Measurements from ENCODE around the gene C14orf93.
"Not testable (repeated sequence)": the region's sequence is repeated elsewhere in the genome, so short reads cannot be mapped to it uniquely, and the experiment has no call there.

Gene C14orf93

DNA sequence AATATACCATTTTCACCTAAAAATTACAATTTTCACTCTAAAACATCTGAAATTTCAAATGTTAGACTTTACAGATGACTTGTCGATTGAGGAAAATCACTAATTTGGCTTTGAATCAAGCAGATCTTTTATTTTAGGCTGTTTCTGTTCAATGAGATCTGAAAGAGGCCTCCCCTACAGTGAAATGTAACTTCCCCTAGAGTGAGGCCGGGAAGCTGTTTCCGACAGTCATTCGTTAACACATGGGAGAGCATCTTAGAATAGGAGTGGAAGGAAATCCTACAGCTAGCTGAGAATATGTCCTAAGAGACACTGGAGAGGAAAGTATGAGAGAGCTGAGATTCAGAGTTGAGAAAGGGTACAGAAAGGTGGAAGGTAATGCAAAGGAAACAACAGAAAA lies 5.7 kb upstream of the C14orf93 start:
- Histone ChIP-seq H4K8ac (ENCODE audit: low read length) (no peak overlapping the region), H2BK120ac (ENCODE audit: low read depth, low read length) (no peak overlapping the region), H3K9ac (ENCODE audit: low read length) (no peak overlapping the region), H4K91ac (ENCODE audit: low read length) (no peak overlapping the region), H3K27me3 (ENCODE audit: control insufficient read depth in 1 of 2, insufficient read depth in 1 of 2, low read length in 2 of 2) (no peaks in the 10 kb centered on the region), H3K14ac (ENCODE audit: low read length in 2 of 2) (no peak overlapping the region), H2AFZ (ENCODE audit: low read depth, low read length) (no peak overlapping the region), H2AK5ac (ENCODE audit: low read length, severe bottlenecking) (no peak overlapping the region), H3K27ac (ENCODE audit: low read length, poor library complexity, severe bottlenecking) (no peak overlapping the region), H2BK12ac (ENCODE audit: low read length in 2 of 2) (no peak overlapping the region), H2BK5ac (ENCODE audit: low read depth, low read length, poor library complexity, severe bottlenecking) (no peak overlapping the region), H3K4me2 (ENCODE audit: low read length, poor library complexity, severe bottlenecking) (no peak overlapping the region), H3K23ac (ENCODE audit: low read length in 2 of 2) (no peak overlapping the region), H3K79me1 (replicated peaks; ENCODE audit: low read length, poor library complexity, severe bottlenecking) (no peaks in the 10 kb centered on the region), H2BK15ac (ENCODE audit: low read depth, poor library complexity, severe bottlenecking) (no peak overlapping the region), H3K9me3 (ENCODE audit: control insufficient read depth, low read length) (no peaks in the 10 kb centered on the region), H3K4me1 (ENCODE audit: control insufficient read depth, insufficient read depth, low read depth, low read length) (peaks cover 1% of the 10 kb centered on the region), H3K4ac (ENCODE audit: low read depth in 1 of 2, low read length in 2 of 2) (no peak overlapping the region), H3K36me3 (ENCODE audit: control insufficient read depth in 1 of 2, insufficient read depth in 2 of 2, low read depth in 1 of 2, low read length in 2 of 2) (no peaks in the 10 kb centered on the region), H3K4me3 (ENCODE audit: insufficient read depth in 1 of 2, low read depth in 1 of 2, low read length in 2 of 2) (no peak overlapping the region), H3K18ac (ENCODE audit: low read depth in 1 of 2, low read length in 2 of 2) (no peak overlapping the region)
- WGBS: 70% methylated on average over 4 of the region's 4 CpGs
- no peak for DNase-seq

GRCh38 chr14:23013749-23014054 lies 3.8 kb upstream of the C14orf93 start:
- not testable (repeated sequence) for H3K4me1 ChIP-seq (ENCODE audit: control insufficient read depth, insufficient read depth, low read depth, low read length); H2BK120ac ChIP-seq (ENCODE audit: low read depth, low read length); H2AK5ac ChIP-seq (ENCODE audit: low read length, severe bottlenecking); H3K4me2 ChIP-seq (ENCODE audit: low read length, poor library complexity, severe bottlenecking); H3K9me3 ChIP-seq (ENCODE audit: control insufficient read depth, low read length); H3K4me3 ChIP-seq (ENCODE audit: insufficient read depth in 1 of 2, low read depth in 1 of 2, low read length in 2 of 2); H3K23ac ChIP-seq (ENCODE audit: low read length in 2 of 2); H3K27ac ChIP-seq (ENCODE audit: low read length, poor library complexity, severe bottlenecking); H2BK12ac ChIP-seq (ENCODE audit: low read length in 2 of 2); H3K9ac ChIP-seq (ENCODE audit: low read length); H4K91ac ChIP-seq (ENCODE audit: low read length); H2BK5ac ChIP-seq (ENCODE audit: low read depth, low read length, poor library complexity, severe bottlenecking); H3K27me3 ChIP-seq (ENCODE audit: control insufficient read depth in 1 of 2, insufficient read depth in 1 of 2, low read length in 2 of 2); H2BK15ac ChIP-seq (ENCODE audit: low read depth, poor library complexity, severe bottlenecking); H3K14ac ChIP-seq (ENCODE audit: low read length in 2 of 2); DNase-seq; H2AFZ ChIP-seq (ENCODE audit: low read depth, low read length); H4K8ac ChIP-seq (ENCODE audit: low read length); H3K36me3 ChIP-seq (ENCODE audit: control insufficient read depth in 1 of 2, insufficient read depth in 2 of 2, low read depth in 1 of 2, low read length in 2 of 2); H3K18ac ChIP-seq (ENCODE audit: low read depth in 1 of 2, low read length in 2 of 2); H3K4ac ChIP-seq (ENCODE audit: low read depth in 1 of 2, low read length in 2 of 2); H3K79me1 ChIP-seq (replicated peaks; ENCODE audit: low read length, poor library complexity, severe bottlenecking)
- WGBS: 89% methylated on average over 3 of the region's 5 CpGs

DNA sequence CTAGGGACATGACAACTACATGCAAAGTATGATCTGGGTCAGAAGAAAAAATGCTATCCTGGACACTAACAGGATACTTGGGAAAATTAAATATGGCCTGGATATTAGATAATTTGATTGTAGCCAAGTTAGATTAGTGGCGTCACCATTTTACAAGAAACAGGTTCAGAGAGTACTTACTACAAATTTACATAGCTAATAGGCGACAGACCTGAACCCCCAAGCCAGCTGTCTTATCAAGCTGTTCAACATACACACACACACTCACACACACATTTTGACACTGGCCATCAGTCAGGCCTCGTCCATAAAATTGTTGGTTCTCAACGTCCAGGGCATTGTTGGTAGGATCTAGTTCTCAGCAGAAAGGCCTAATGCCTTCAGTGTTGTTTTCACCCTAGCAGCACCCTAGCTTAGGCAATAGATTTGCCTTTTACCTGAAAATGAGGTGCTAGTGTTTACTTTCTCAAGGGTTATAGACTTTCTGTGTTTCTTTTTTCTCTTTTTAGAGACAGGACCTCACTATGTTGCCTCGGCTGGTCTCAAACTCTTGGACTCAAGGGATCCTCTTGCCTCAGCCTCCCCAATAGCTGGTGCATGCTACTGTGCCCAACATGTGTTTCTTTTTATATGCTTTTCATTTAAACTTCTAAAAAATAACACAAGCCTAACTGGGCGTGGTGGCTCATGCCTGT lies 3.3 kb upstream of the C14orf93 start:
- DNase-seq: no peak
- H3K36me3 ChIP-seq (ENCODE audit: control insufficient read depth in 1 of 2, insufficient read depth in 2 of 2, low read depth in 1 of 2, low read length in 2 of 2): no peaks in the 10 kb centered on the region
- no peak overlapping the region for H2AFZ ChIP-seq (ENCODE audit: low read depth, low read length)
- H3K23ac ChIP-seq (ENCODE audit: low read length in 2 of 2): peak overlapping the region in 1 of 2 experiments; percentile 31
- H2BK120ac ChIP-seq (ENCODE audit: low read depth, low read length): no peak overlapping the region
- H3K79me1 ChIP-seq (replicated peaks; ENCODE audit: low read length, poor library complexity, severe bottlenecking): no peaks in the 10 kb centered on the region
- no peak overlapping the region for H3K4ac ChIP-seq (ENCODE audit: low read depth in 1 of 2, low read length in 2 of 2)
- H2BK5ac ChIP-seq (ENCODE audit: low read depth, low read length, poor library complexity, severe bottlenecking): no peak overlapping the region
- H3K4me2 ChIP-seq (ENCODE audit: low read length, poor library complexity, severe bottlenecking): no peak overlapping the region
- no peaks in the 10 kb centered on the region for H3K9me3 ChIP-seq (ENCODE audit: control insufficient read depth, low read length)
- WGBS: 76% methylated on average over 6 of the region's 6 CpGs
- peaks cover 1% of the 10 kb centered on the region for H3K4me1 ChIP-seq (ENCODE audit: control insufficient read depth, insufficient read depth, low read depth, low read length)
- H3K9ac ChIP-seq (ENCODE audit: low read length): no peak overlapping the region
- H3K4me3 ChIP-seq (ENCODE audit: insufficient read depth in 1 of 2, low read depth in 1 of 2, low read length in 2 of 2): no peak overlapping the region
- H2BK15ac ChIP-seq (ENCODE audit: low read depth, poor library complexity, severe bottlenecking): no peak overlapping the region
- H3K18ac ChIP-seq (ENCODE audit: low read depth in 1 of 2, low read length in 2 of 2): no peak overlapping the region
- H4K91ac ChIP-seq (ENCODE audit: low read length): no peak overlapping the region
- H2AK5ac ChIP-seq (ENCODE audit: low read length, severe bottlenecking): no peak overlapping the region
- no peak overlapping the region for H4K8ac ChIP-seq (ENCODE audit: low read length)
- no peak overlapping the region for H2BK12ac ChIP-seq (ENCODE audit: low read length in 2 of 2)
- H3K27ac ChIP-seq (ENCODE audit: low read length, poor library complexity, severe bottlenecking): no peak overlapping the region
- no peaks in the 10 kb centered on the region for H3K27me3 ChIP-seq (ENCODE audit: control insufficient read depth in 1 of 2, insufficient read depth in 1 of 2, low read length in 2 of 2)
- H3K14ac ChIP-seq (ENCODE audit: low read length in 2 of 2): no peak overlapping the region

DNA sequence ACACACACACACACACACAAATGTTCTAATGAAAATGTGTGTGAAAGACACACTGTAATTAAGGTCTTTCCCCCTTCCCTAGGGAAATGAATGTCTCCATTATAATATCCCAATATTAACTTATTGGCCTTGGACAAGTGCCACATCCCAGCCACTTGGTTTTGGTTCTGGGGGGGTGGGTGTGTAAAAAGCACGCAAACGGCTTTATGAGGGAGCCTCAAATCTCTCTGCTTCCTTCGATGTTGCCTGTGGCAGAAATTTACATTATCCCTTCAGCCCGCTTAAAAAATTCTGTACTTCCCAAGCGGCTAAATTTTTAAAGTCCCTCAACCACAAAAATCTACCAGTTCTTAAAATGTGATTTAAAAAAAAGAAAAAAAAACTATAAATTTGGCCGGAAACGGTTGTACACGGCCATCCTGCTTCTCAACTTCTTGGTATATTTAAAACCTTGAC lies 432 bp downstream of the C14orf93 start:
- Histone ChIP-seq H3K4ac (ENCODE audit: low read depth in 1 of 2, low read length in 2 of 2) (no peak overlapping the region), H2BK120ac (ENCODE audit: low read depth, low read length) (no peak overlapping the region), H3K27me3 (ENCODE audit: control insufficient read depth in 1 of 2, insufficient read depth in 1 of 2, low read length in 2 of 2) (no peaks in the 10 kb centered on the region), H3K4me2 (ENCODE audit: low read length, poor library complexity, severe bottlenecking) (peak overlapping the region; percentile 87), H3K18ac (ENCODE audit: low read depth in 1 of 2, low read length in 2 of 2) (no peak overlapping the region), H2BK5ac (ENCODE audit: low read depth, low read length, poor library complexity, severe bottlenecking) (no peak overlapping the region), H3K4me3 (ENCODE audit: insufficient read depth in 1 of 2, low read depth in 1 of 2, low read length in 2 of 2) (peak overlapping the region in 1 of 2 experiments; percentile 74), H3K4me1 (ENCODE audit: control insufficient read depth, insufficient read depth, low read depth, low read length) (peaks cover 1% of the 10 kb centered on the region), H2AK5ac (ENCODE audit: low read length, severe bottlenecking) (no peak overlapping the region), H3K9ac (ENCODE audit: low read length) (peak overlapping the region; percentile 89), H3K36me3 (ENCODE audit: control insufficient read depth in 1 of 2, insufficient read depth in 2 of 2, low read depth in 1 of 2, low read length in 2 of 2) (no peaks in the 10 kb centered on the region), H2BK12ac (ENCODE audit: low read length in 2 of 2) (no peak overlapping the region), H3K23ac (ENCODE audit: low read length in 2 of 2) (no peak overlapping the region), H4K91ac (ENCODE audit: low read length) (no peak overlapping the region), H4K8ac (ENCODE audit: low read length) (peak overlapping the region; percentile 80), H3K9me3 (ENCODE audit: control insufficient read depth, low read length) (no peaks in the 10 kb centered on the region), H3K14ac (ENCODE audit: low read length in 2 of 2) (no peak overlapping the region), H3K79me1 (replicated peaks; ENCODE audit: low read length, poor library complexity, severe bottlenecking) (no peaks in the 10 kb centered on the region), H2AFZ (ENCODE audit: low read depth, low read length) (no peak overlapping the region), H2BK15ac (ENCODE audit: low read depth, poor library complexity, severe bottlenecking) (no peak overlapping the region), H3K27ac (ENCODE audit: low read length, poor library complexity, severe bottlenecking) (no peak overlapping the region)
- WGBS: 85% methylated on average over 3 of the region's 8 CpGs
- DNase-seq: no peak

Measured in mesenchymal stem cell (in vitro differentiated cells and primary cell).